NT2/D1 (cell line): Measurements from ENCODE around the gene RNF138.

ENCODE experiments used
- DNase-seq: peaks from one replicate; pipeline ENCODE4 v3.0.0-alpha.2; 2011; ENCODE audit warnings: low read depth, low spot score
- H3K27me3 ChIP-seq: 2 replicates; pipeline ENCODE4 v1.6.0; 2011; ENCODE audit warnings: mild to moderate bottlenecking; ENCODE audit not compliant: insufficient read length, insufficient read depth
- H3K36me3 ChIP-seq: 2 replicates; pipeline ENCODE4 v1.6.1; 2011; ENCODE audit warnings: mild to moderate bottlenecking, low read length, mixed read lengths; ENCODE audit not compliant: insufficient read depth, insufficient read length
- H3K4me1 ChIP-seq: 2 replicates; pipeline ENCODE4 v1.5.1; 2011; ENCODE audit not compliant: insufficient read depth, insufficient read length
- H3K4me3 ChIP-seq: 2 replicates; pipeline ENCODE4 v1.5.1; 2011; ENCODE audit warnings: low read depth; ENCODE audit not compliant: insufficient read length
- H3K9ac ChIP-seq: 2 replicates; pipeline ENCODE4 v1.6.0; 2011; ENCODE audit warnings: low read depth; ENCODE audit not compliant: insufficient read length
- H3K9me3 ChIP-seq: 2 replicates; pipeline ENCODE4 v1.5.1; 2011; ENCODE audit warnings: mild to moderate bottlenecking, low read length; ENCODE audit not compliant: insufficient read depth
- SUZ12 ChIP-seq: IDR thresholded peaks from 2 replicates; pipeline ENCODE4 v1.6.1; 2011; ENCODE audit not compliant: insufficient read length, insufficient read depth; ENCODE audit errors: extremely low read depth
- YY1 ChIP-seq: IDR thresholded peaks from 2 replicates; pipeline ENCODE4 v1.6.1; 2011; ENCODE audit not compliant: insufficient read length, insufficient read depth
- ZNF274 ChIP-seq: IDR thresholded peaks from 2 replicates; pipeline ENCODE4 v1.6.1; 2011; ENCODE audit warnings: mild to moderate bottlenecking, low read depth, low read length

RNF138 gene

DNA sequence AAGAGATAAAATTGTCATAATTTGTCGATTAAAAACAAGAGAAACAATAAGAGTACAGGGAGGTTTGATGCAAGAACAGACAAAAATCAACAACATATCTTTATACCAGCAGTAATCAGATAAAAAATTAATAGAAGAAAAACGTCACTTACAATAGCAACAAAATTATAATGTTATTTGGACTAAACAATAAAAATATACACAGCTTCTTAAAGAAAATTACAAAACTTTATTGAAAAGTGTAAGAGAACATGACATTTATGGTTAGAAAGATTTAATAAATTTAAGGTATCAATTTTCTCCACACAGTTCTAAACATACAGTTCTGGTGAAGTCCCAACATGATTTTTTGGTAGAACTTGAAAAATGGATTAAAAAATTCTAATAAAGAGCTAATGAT, 12.8 kb downstream of the RNF138 start:
- no peak overlapping the region for H3K9ac ChIP-seq
- no peaks in the 10 kb centered on the region for H3K9me3 ChIP-seq
- DNase-seq: no peak
- peaks cover 3% of the 10 kb centered on the region for H3K36me3 ChIP-seq
- H3K4me3 ChIP-seq: no peak overlapping the region
- no peaks in the 10 kb centered on the region for H3K4me1 ChIP-seq
- no peaks in the 10 kb centered on the region for H3K27me3 ChIP-seq
- TF ChIP-seq ZNF274 (no peak), YY1 (no peak), SUZ12 (no peak)

DNA sequence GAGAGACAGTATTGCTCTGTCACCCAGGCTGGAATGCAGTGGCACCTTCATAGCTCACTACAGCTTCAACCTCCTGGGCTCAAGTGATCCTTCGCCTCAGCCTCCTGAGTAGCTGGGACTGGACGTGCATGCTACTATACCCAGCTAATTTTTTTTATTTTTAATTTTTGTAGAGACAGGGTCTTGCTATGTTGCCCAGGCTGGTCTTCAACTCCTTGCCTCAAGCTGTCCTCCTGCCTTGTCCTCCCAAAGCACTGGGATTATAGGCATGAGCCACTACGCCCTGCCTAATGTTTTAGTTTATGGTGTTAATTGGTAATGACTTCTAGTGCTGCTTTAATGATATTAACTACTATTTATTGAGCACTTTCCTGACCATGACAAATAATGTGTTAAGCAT, 18.3 kb downstream of the RNF138 start:
- DNase-seq: no peak
- peaks cover 19% of the 10 kb centered on the region for H3K36me3 ChIP-seq

DNA sequence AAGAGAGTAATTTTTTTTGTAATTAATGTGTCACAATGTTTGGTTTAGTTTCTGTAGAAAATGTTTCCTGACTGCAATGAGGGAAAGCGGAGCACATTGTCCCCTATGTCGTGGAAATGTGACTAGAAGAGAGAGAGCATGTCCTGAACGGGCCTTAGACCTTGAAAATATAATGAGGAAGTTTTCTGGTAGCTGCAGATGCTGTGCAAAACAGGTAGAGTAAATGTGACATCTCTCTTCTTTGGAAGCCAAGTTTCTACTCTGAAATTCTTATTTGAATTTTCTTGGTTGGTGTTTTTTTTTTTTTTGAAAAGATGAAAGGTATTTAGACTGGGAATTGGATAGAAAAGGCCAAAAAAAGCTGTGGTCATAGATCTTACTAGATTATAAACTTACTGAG, 20.0 kb downstream of the RNF138 start:
- Histone ChIP-seq H3K4me1 (no peaks in the 10 kb centered on the region), H3K4me3 (no peak overlapping the region), H3K27me3 (no peaks in the 10 kb centered on the region), H3K9ac (no peak overlapping the region), H3K36me3 (peaks cover 28% of the 10 kb centered on the region), H3K9me3 (no peaks in the 10 kb centered on the region)
- no peak for TF ChIP-seq YY1
- TF ChIP-seq ZNF274: no peak
- TF ChIP-seq SUZ12: no peak
- no peak for DNase-seq

More for the DNA sequence above, 18.3 kb downstream of the RNF138 start:
- no peaks in the 10 kb centered on the region for H3K9me3 ChIP-seq
- no peaks in the 10 kb centered on the region for H3K4me1 ChIP-seq
- H3K4me3 ChIP-seq: no peak overlapping the region
- no peaks in the 10 kb centered on the region for H3K27me3 ChIP-seq
- TF ChIP-seq ZNF274: no peak
- TF ChIP-seq YY1: no peak
- no peak for TF ChIP-seq SUZ12
- no peak overlapping the region for H3K9ac ChIP-seq

DNA sequence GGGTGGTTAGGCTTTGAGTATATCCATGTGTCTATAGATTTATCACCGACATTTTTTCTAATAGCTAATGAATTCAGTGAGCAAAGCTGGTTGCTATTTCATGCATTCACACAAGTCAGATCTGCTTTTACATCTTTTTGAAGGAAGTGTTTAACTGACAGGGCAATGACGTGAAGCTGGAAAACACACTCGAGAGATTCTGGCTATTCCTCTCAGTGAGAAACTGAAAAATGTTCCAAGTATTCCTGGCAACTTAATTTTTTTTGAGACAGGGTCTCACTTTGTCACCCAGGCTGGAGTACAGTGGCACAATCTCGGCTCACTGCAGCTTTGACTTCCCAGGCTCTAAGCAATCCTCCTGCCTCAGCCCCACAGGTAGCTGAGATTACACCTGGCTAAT, 21.2 kb downstream of the RNF138 start:
- DNase-seq: no peak
- Histone ChIP-seq H3K27me3 (no peaks in the 10 kb centered on the region), H3K36me3 (peaks cover 31% of the 10 kb centered on the region), H3K4me1 (no peaks in the 10 kb centered on the region), H3K9ac (no peak overlapping the region), H3K9me3 (no peaks in the 10 kb centered on the region), H3K4me3 (no peak overlapping the region)
- TF ChIP-seq ZNF274 (no peak), YY1 (no peak), SUZ12 (no peak)

DNA sequence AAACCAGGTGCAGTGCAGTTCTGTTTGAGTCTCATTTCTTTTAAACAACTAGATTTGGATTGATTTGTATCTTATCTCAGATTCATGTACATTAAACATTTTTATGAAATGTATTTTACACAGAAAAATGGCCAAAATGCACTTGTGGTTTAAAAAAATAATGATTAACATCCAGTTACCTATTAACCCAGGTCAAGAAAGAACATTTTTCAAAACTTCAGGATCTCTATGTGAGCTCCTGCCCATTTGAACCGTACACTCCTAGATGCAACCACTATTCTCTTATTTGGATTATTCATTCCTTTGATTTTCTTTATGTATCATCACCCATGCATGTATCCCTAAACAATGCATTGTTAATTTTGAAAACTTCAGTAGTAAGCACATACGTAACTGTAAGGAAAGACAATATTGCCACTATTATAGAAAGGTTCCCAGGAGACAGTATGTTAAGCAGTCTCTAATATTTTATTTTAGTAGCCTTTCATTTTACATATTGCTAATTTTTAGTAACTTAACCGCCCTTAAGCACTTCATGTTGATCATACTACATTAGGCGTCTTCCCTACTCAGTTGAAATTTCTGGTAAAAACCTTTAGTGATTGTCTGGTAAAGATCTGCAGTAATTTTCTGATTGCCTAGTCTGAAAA, 22.7 kb downstream of the RNF138 start:
- peaks cover 31% of the 10 kb centered on the region for H3K36me3 ChIP-seq

DNA sequence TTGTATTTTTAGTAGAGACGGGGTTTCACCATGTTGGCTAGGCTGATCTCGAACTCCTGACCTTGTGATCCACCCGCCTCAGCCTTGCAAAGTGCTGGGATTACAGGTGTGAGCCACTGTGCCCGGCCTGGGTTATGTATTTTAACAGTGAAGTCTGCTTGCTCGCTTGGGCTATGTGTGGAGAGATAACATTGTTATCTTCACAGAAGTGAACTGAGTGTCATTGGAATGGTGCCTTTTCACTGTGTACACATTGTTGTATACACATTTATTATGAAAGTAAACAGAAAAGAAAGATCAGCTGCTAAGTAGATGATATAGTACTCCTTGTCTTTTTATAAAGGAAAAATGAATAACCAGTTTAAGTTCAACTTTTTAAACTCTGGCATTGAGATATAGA, 30.4 kb downstream of the RNF138 start:
- H3K9me3 ChIP-seq: no peaks in the 10 kb centered on the region
- DNase-seq: no peak

More for the DNA sequence above, 22.7 kb downstream of the RNF138 start:
- no peak overlapping the region for H3K9ac ChIP-seq
- no peaks in the 10 kb centered on the region for H3K4me1 ChIP-seq
- no peak overlapping the region for H3K4me3 ChIP-seq
- DNase-seq: no peak
- no peaks in the 10 kb centered on the region for H3K9me3 ChIP-seq
- TF ChIP-seq YY1 (no peak), ZNF274 (no peak), SUZ12 (no peak)
- H3K27me3 ChIP-seq: no peaks in the 10 kb centered on the region

DNA sequence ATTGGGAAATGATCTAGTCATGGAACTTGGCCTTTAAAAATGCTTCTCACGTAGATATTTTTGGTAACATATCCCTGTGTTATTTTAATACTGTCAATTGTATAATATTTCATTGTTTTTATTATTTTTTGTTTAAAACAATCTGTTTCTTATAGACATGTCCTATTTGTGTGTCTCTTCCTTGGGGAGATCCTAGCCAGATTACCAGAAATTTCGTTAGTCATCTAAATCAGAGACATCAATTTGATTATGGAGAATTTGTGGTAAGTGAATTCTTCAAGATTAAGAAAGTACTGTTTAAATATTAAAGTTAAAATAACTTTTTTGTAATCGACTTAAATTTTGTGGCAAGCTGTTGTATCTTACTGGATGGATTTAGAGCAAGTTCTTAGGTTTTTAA, 34.9 kb downstream of the RNF138 start:
- Histone ChIP-seq H3K9ac (no peak overlapping the region), H3K27me3 (no peaks in the 10 kb centered on the region), H3K4me3 (no peak overlapping the region), H3K36me3 (peaks cover 23% of the 10 kb centered on the region), H3K9me3 (no peaks in the 10 kb centered on the region), H3K4me1 (no peaks in the 10 kb centered on the region)
- no peak for TF ChIP-seq SUZ12
- TF ChIP-seq ZNF274: no peak
- TF ChIP-seq YY1: no peak
- DNase-seq: no peak

More for the DNA sequence above, 30.4 kb downstream of the RNF138 start:
- Histone ChIP-seq H3K4me1 (no peaks in the 10 kb centered on the region), H3K9ac (no peak overlapping the region), H3K27me3 (no peaks in the 10 kb centered on the region), H3K36me3 (peaks cover 18% of the 10 kb centered on the region), H3K4me3 (no peak overlapping the region)
- TF ChIP-seq SUZ12: no peak
- no peak for TF ChIP-seq ZNF274
- TF ChIP-seq YY1: no peak
